Right atrium auricular region (tissue), 2 donors: ENCODE measurements around the gene GRAMD4. TPM values are rescaled to one million over a fixed set of nuclear protein-coding genes. Genes with fewer than 3 reads are reported as not detected.
"Not testable (repeated sequence)": the region's sequence is repeated elsewhere in the genome, so short reads cannot be mapped to it uniquely, and the experiment has no call there.

ENCODE experiments used
- DNase-seq: peaks from one replicate; pipeline ENCODE4 v3.0.0-alpha.2; 2019; ENCODE audit warnings: low spot score
- H3K27ac ChIP-seq, 2 donors: fragments of 200-600 bp; sonication (generic); 1 replicate in 1 of 2; 2 replicates in 1 of 2; pipeline ENCODE4 v1.5.1; 2016 to 2019
- H3K27me3 ChIP-seq, 2 donors: fragments of 200-600 bp; sonication (generic); one replicate each; pipeline versions ENCODE4 v1.5.1 to v1.6.0; 2017 to 2019
- H3K36me3 ChIP-seq: fragments of 200-600 bp; sonication (generic); one replicate; pipeline ENCODE4 v1.5.1; 2016
- H3K4me1 ChIP-seq, 2 donors: fragments of 200-600 bp; sonication (generic); one replicate each; pipeline versions ENCODE4 v1.5.1 to v1.6.0; 2017 to 2019
- H3K4me3 ChIP-seq, 2 donors: fragments of 200-600 bp; sonication (generic); 1 replicate in 1 of 2; 2 replicates in 1 of 2; pipeline ENCODE4 v1.5.1; 2017 to 2019; ENCODE audit warnings: mild to moderate bottlenecking in 1 of 2, moderate library complexity in 1 of 2
- H3K9me3 ChIP-seq, 2 donors: fragments of 200-600 bp; sonication (generic); one replicate each; pipeline ENCODE4 v1.5.1; 2019
- total RNA-seq, 2 donors: library from RNA; depleted of rRNA; stranded (reverse); fragments of >200 nt; gene quantifications; one replicate each; pipeline ENCODE4 v1.1.0, GENCODE V29; 2016
- TF ChIP-seq, protein P1 (sequence below), 2 donors: fragments of 200-600 bp; sonication (generic); IDR thresholded peaks; one replicate each; pipeline ENCODE4 v1.5.1; 2019; ENCODE audit warnings: antibody characterized with exemption in 2 of 2

The GRAMD4 gene
- total RNA-seq, 2 donors from 2014 or later = 29.1 to 31.6 TPM

DNA sequence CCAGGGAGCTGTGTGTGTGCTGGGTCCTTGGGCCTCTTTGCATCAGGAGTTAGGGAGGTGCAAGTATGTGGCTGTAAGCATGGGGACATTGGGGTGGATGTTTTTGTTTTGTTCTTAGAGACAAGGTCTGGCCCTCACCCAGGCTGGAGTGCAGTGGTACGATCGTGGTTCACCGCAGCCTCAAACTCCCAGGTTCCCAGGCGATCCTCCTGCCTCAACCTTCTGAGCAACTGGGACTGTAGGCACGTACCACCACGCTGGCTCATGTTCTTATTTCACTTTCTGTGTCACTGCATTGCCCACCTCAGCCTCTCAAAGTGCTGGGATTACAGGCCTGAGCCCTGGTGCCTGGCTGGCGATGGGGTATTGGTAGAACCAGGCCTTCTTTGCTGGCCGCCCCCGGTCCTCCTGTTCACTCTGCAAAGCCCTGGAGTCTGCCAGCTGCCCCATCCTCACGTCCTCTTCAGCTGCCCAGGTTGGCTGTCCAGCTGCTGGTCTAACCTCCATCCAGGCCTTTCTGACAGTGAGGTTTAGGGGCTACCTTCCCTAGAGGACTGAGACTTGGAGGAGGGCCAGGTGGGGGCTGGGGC is 851 bp upstream of the GRAMD4 start:
- H3K27ac ChIP-seq = peak overlapping the region; percentile 83 to 86
- TF ChIP-seq, protein P1, sequence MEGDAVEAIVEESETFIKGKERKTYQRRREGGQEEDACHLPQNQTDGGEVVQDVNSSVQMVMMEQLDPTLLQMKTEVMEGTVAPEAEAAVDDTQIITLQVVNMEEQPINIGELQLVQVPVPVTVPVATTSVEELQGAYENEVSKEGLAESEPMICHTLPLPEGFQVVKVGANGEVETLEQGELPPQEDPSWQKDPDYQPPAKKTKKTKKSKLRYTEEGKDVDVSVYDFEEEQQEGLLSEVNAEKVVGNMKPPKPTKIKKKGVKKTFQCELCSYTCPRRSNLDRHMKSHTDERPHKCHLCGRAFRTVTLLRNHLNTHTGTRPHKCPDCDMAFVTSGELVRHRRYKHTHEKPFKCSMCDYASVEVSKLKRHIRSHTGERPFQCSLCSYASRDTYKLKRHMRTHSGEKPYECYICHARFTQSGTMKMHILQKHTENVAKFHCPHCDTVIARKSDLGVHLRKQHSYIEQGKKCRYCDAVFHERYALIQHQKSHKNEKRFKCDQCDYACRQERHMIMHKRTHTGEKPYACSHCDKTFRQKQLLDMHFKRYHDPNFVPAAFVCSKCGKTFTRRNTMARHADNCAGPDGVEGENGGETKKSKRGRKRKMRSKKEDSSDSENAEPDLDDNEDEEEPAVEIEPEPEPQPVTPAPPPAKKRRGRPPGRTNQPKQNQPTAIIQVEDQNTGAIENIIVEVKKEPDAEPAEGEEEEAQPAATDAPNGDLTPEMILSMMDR (IDR thresholded peaks at IDR 0.05) = no peak
- DNase-seq = no peak
- no peaks in the 10 kb centered on the region for H3K27me3 ChIP-seq
- no peaks in the 10 kb centered on the region for H3K36me3 ChIP-seq
- H3K4me3 ChIP-seq = no peak overlapping the region
- peaks cover 5 to 58% of the 10 kb centered on the region in 2 donors for H3K4me1 ChIP-seq
- H3K9me3 ChIP-seq = no peaks in the 10 kb centered on the region

DNA sequence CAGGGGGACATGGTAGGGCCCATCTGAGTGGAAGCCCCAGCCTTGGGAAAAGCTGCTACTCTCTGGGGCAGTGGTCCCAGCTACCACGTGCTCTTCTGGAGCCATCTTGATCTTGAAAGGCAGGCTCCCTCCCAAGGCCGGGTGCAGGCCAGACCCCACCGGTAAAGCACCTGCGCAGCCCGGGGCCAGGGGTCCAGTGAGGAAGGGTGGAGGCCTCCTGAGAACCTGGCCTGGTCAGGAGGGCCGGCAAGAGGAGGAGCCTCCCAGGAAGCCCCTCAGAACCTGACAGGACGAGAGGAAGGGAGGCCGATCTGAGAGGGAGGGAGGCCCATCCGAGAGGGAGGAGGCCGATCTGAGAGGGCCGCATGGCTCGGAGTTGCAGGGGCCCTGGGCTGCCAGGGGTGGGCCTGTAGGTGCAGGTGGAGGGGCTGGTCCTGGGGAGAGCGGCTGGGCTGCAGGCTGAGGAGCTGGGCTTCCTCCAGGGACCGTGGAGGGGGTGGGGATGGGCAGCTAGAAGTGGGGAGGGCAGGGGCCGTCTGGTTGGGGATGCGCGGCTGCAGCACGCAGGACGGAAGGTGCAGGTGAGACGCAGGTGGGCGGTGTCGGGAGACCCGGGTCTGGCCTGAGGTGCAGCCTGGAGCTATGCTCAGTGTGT is 529 bp downstream of the GRAMD4 start:
- peak overlapping the region; percentile 83 to 86 for H3K27ac ChIP-seq
- H3K4me3 ChIP-seq = no peak overlapping the region
- H3K36me3 ChIP-seq = no peaks in the 10 kb centered on the region
- H3K4me1 ChIP-seq = peaks cover 5 to 65% of the 10 kb centered on the region in 2 donors
- H3K27me3 ChIP-seq = no peaks in the 10 kb centered on the region
- H3K9me3 ChIP-seq = no peaks in the 10 kb centered on the region
- no peak for DNase-seq
- TF ChIP-seq, protein P1 (IDR thresholded peaks at IDR 0.05) = no peak

DNA sequence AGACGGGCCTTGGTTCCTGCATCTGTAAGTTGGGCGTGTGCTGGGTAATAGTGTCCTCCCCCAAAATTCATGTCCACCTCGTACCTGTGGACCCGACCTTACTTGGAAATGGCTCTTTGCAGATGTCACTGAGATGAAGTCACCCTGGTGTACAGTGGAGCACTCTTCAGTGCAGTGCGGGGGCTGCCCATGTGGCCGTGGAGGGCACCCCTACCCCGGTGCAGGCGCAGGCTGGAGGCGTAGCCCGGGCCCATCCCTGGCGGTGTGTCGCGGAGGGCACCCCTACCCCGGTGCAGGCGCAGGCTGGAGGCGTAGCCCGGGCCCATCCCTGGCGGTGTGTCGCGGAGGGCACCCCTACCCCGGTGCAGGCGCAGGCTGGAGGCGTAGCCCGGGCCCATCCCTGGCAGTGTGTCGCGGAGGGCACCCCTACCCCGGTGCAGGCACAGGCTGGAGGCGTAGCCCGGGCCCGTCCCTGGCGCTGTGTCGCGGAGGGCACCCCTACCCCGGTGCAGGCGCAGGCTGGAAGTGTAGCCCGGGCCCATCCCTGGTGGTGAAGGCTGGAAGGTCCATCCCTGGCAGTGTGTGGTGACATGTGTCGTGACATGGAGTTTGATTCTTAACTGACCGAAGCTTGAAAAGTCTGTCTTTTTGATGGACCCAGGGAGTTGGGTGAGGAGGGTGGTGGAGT is 1.2 kb downstream of the GRAMD4 start:
- H3K4me3 ChIP-seq, H3K27me3 ChIP-seq, DNase-seq, H3K9me3 ChIP-seq, H3K36me3 ChIP-seq: not testable (repeated sequence)
- Histone ChIP-seq H3K27ac (peak overlapping the region; percentile 61 to 86), H3K4me1 (peaks cover 5 to 72% of the 10 kb centered on the region in 2 donors)

DNA sequence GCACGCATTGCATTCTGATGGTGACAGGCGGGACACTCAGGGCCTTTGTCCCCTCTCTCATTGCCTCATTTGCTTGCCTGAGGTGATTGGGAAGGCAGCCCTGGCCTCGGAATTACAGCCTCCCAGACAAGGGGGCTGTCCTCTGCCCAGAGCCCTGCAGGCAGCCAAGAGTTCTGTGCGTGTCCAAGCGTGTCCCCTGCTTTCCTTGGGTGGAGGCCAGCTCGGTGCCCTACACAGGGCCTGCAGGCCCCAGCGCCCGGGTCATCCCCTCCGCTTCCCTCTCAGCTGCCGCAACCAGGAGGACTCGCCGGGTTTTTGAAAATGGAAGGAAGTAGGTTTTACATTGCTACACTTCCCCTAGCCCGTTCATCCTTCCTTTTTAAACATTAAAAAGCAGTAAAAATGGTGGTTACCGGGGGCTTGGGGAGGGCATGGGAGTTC is 1.9 kb downstream of the GRAMD4 start:
- Histone ChIP-seq H3K36me3 (peaks cover 5% of the 10 kb centered on the region), H3K27me3 (no peaks in the 10 kb centered on the region), H3K27ac (peak overlapping the region; percentile 61 to 86), H3K9me3 (no peaks in the 10 kb centered on the region), H3K4me1 (peaks cover 5 to 77% of the 10 kb centered on the region in 2 donors), H3K4me3 (no peak overlapping the region)
- TF ChIP-seq, protein P1 (IDR thresholded peaks at IDR 0.05) = no peak
- no peak for DNase-seq

DNA sequence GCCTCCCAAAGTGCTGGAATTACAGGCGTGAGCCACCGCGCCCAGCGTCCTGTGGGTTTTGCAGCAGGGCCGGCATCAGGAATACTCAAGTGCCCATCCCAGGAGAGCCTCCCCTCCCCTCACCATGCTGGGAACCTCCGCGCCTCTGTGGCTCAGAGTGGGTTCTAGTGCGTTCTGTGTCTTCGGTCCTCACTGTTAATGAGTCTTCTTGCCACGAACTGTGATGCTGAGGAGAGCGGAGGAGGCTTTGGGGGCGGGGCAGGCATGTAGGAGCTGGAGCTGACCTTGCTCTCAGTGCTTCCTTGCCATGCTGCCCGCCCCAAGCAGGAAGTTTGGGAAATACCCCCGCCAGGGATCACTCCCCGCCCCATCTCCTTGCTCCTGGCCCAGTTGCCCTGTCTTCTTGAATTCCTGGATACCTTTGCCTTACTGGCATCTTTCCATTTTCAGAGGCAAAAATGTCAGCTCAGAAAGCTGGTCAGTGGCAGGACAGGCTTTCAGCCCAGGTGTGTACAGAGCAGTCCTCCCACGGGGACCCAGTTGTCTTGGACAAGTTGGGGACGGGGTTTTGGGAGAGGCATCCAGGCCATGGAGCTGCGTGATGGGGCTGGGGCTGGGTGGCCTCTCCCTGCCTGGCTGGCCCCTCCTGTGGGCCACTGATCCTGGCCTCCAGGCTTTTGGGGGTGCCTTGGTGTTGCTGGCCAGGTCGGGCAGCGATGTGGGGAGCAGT is 5.1 kb downstream of the GRAMD4 start:
- DNase-seq = no peak

More for the DNA sequence above, 5.1 kb downstream of the GRAMD4 start:
- peaks cover 0 to 53% of the 10 kb centered on the region in 2 donors for H3K4me1 ChIP-seq
- no peaks in the 10 kb centered on the region for H3K9me3 ChIP-seq
- no peak overlapping the region for H3K4me3 ChIP-seq
- H3K36me3 ChIP-seq = peaks cover 13% of the 10 kb centered on the region
- H3K27me3 ChIP-seq = no peaks in the 10 kb centered on the region
- TF ChIP-seq, protein P1 (IDR thresholded peaks at IDR 0.05) = no peak
- H3K27ac ChIP-seq = no peak overlapping the region
